Subcutaneous adipose tissue (tissue), 4 donors: ENCODE data around the gene GNB1. TPM values are rescaled to one million over a fixed set of nuclear protein-coding genes. Genes with fewer than 3 reads are reported as not detected.

Experiments used
- CTCF ChIP-seq: fragments of 450-650 bp; IDR thresholded peaks from one replicate; pipeline ENCODE4 v1.5.1; 2016; ENCODE audit warnings: low read depth, mild to moderate bottlenecking, control low read depth, antibody characterized with exemption, moderate library complexity
- total RNA-seq, 4 donors: library from RNA; depleted of rRNA; stranded (reverse); fragments of >200 nt; gene quantifications; one replicate each; pipeline ENCODE4 v1.1.0, GENCODE V29; 2016

GNB1 gene
- total RNA-seq, 4 donors from 2014 or later, result 157 to 173 (median 164) TPM

- TF ChIP-seq CTCF, result no peak
Measured at GRCh38 chr1:1839311-1839965, 51.4 kb downstream of the GNB1 start.

- no peak for TF ChIP-seq CTCF
Measured at GRCh38 chr1:1836119-1836518, 54.8 kb downstream of the GNB1 start.

- no peak for TF ChIP-seq CTCF
Measured at GRCh38 chr1:1835546-1835945, 55.3 kb downstream of the GNB1 start.

- no peak for TF ChIP-seq CTCF
Measured at GRCh38 chr1:1833916-1834325, 57.0 kb downstream of the GNB1 start.

- TF ChIP-seq CTCF, result no peak
Measured at GRCh38 chr1:1833456-1833855, 57.4 kb downstream of the GNB1 start.

GRCh38 chr1:1832820-1833219, 58.1 kb downstream of the GNB1 start:
- no peak for TF ChIP-seq CTCF

GRCh38 chr1:1832166-1832565, 58.7 kb downstream of the GNB1 start:
- TF ChIP-seq CTCF, result no peak
